Activated naive CD4-positive, alpha-beta T cell treated with anti-CD3 and anti-CD28 coated beads, Interleukin-2, amount 10 ng/mL, durations not matched to agents 7 days and 5 days (primary cell): Measurements from ENCODE around the gene KIF18B.

ENCODE experiments used
- CTCF ChIA-PET: fragments of 350-600 bp; sonication (Branson Sonifier 250); formaldehyde crosslinking; loops from one replicate; lab custom pipeline; 2021; ENCODE audit warnings: antibody characterized with exemption; lab: Charles Lee
- DNase-seq: peaks from one replicate; pipeline ENCODE4 v3.0.0-alpha.2; 2020
- H3K27ac Mint-ChIP-seq: one replicate; pipeline ENCODE4 v1.8.0; 2021; ENCODE audit warnings: mild to moderate bottlenecking, moderate library complexity, mixed read lengths
- H3K27me3 Mint-ChIP-seq: one replicate; pipeline ENCODE4 v1.8.0; 2021; ENCODE audit warnings: mild to moderate bottlenecking, mixed read lengths
- H3K36me3 Mint-ChIP-seq: one replicate; pipeline ENCODE4 v1.8.0; 2021; ENCODE audit warnings: mixed read lengths
- H3K4me1 Mint-ChIP-seq: one replicate; pipeline ENCODE4 v1.8.0; 2021; ENCODE audit warnings: mixed read lengths
- H3K4me3 Mint-ChIP-seq: one replicate; pipeline ENCODE4 v1.8.0; 2021; ENCODE audit warnings: mild to moderate bottlenecking, moderate library complexity, mixed read lengths
- H3K9me3 Mint-ChIP-seq: one replicate; pipeline ENCODE4 v1.8.0; 2021; ENCODE audit warnings: mixed read lengths

The KIF18B gene

DNA sequence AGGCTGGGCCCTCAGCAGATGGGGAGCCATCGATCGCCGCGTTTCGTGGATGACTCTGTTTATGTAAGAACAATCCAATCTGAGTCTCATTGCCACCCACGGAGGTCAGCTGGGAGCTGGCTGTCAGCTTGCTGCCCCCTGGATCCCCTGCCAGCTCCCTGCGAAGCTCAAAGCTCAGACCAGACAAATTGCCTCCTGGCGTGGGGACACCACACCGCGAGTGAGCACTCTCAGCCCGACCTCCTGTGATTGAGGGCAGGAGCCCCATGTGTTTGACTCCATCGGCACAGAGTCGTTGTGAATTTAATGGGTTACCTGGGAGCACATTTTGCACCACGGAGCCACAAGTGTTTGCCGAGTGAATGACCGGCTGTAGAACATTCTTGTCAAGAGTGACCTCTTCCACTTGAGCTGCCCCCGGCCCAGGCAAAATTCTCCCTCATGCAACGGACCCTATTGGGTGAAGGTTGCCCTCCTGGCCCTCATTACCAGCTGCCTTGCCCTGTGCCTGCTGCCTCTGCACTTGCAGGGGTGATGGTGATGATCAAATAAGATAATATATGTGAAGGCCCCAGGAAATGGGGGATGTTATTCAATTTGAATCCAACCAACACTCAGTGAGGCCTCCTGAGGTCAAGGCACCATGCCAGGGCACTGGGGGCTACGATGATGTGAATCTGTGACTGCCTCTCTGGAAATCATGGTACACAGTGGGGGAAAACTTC lies 24.7 kb downstream of the KIF18B start:
- peak; percentile 11 for DNase-seq
- no peak overlapping the region for H3K27ac Mint-ChIP-seq
- CTCF ChIA-PET: interaction anchor here (4.0 kb wide), 1 partner anchor 97 kb away, joined by 56 read pairs; no protein-coding TSS in a partner anchor
- H3K4me3 Mint-ChIP-seq: no peak overlapping the region
- no peaks in the 10 kb centered on the region for H3K9me3 Mint-ChIP-seq
- no peaks in the 10 kb centered on the region for H3K4me1 Mint-ChIP-seq
- peaks cover 49% of the 10 kb centered on the region for H3K27me3 Mint-ChIP-seq
- H3K36me3 Mint-ChIP-seq: peaks cover 19% of the 10 kb centered on the region

DNA sequence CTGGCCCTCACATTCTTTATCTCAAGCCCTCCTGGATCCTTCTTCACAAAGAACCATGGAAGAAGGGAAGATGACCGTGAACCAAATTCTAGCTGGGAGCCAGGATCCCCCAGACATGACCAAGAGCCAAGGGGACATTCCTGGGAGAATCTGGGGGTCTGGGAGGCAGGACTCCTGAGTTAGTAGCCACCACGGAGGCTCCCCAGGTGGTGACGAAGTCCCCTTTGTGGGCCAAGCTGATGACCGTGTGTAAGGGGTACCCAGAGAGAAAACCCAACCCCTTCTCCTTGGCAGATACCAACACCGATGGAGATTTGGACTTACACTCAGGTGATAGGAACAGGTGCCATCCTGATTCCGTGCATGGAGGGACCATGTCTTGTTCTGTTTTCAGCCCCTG lies 25.4 kb downstream of the KIF18B start:
- H3K36me3 Mint-ChIP-seq: peaks cover 13% of the 10 kb centered on the region
- no peak overlapping the region for H3K27ac Mint-ChIP-seq
- H3K9me3 Mint-ChIP-seq: no peaks in the 10 kb centered on the region
- no peak overlapping the region for H3K4me3 Mint-ChIP-seq
- CTCF ChIA-PET: interaction anchor here (1.0 to 4.0 kb wide), 3 partner anchors 13 to 178 kb away, joined by 3 to 56 read pairs (median 3); no protein-coding TSS in a partner anchor
- no peaks in the 10 kb centered on the region for H3K4me1 Mint-ChIP-seq
- H3K27me3 Mint-ChIP-seq: peaks cover 55% of the 10 kb centered on the region
- DNase-seq: peak; percentile 6

DNA sequence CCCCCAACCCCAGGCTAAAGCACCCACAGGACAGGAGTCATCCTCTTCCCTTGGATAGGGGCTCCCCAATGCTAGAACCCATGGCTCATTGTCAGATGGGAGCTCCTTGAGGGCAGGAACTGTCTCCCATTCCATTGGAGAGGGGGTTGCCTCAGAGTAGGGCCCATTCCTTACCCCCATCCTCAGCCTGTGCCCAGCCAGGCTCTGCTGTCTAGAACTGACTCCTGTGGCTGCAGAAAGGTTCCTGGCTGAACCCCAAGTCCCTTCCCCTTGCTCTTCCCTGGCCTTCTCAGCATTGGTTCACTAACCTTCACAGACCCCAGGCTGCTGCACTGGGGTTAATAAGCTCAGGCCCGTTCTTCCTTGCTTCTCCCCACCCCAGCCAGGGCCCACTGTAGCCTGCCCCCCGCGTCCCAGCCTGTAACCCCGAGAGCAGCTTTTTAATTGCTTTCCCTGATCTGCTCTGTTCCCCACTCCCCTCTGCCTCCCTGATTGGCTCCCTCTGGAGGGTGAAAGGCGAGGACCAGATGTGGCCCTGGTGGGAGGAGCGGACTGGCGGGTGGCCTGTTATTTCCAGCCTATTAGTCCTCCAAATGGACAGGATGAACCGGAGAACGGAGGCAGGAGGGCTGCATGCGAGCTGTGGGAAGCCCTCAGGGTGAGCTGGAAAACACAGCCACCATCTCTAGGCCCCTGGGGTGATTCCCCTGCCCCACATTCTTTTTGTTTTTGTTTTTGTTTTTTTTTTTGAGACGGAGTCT lies 26.3 kb downstream of the KIF18B start:
- H3K27me3 Mint-ChIP-seq: peaks cover 63% of the 10 kb centered on the region
- H3K9me3 Mint-ChIP-seq: no peaks in the 10 kb centered on the region
- H3K36me3 Mint-ChIP-seq: peaks cover 10% of the 10 kb centered on the region
- no peak overlapping the region for H3K27ac Mint-ChIP-seq
- no peaks in the 10 kb centered on the region for H3K4me1 Mint-ChIP-seq
- CTCF ChIA-PET: interaction anchor here (0.8 to 4.0 kb wide), 12 partner anchors 8 to 276 kb away, joined by 3 to 56 read pairs (median 4); partner anchors contain the start of gene PLCD3
- H3K4me3 Mint-ChIP-seq: no peak overlapping the region
- peak; percentile 8 for DNase-seq

- H3K36me3 Mint-ChIP-seq: peaks cover 4% of the 10 kb centered on the region
- CTCF ChIA-PET: interaction anchor here (0.7 to 4.0 kb wide), 21 partner anchors 9 to 277 kb away, joined by 3 to 56 read pairs (median 4); partner anchors contain the start of genes ACBD4 and PLCD3
- no peak overlapping the region for H3K27ac Mint-ChIP-seq
Measured at GRCh38 chr17:44920565-44920940, 27.0 kb downstream of the KIF18B start.

GRCh38 chr17:44919885-44920564 lies 27.5 kb downstream of the KIF18B start:
- Mint-ChIP-seq H3K27ac (no peak overlapping the region), H3K4me3 (no peak overlapping the region), H3K27me3 (peaks cover 74% of the 10 kb centered on the region), H3K9me3 (no peaks in the 10 kb centered on the region), H3K36me3 (peaks cover 4% of the 10 kb centered on the region), H3K4me1 (no peaks in the 10 kb centered on the region)
- CTCF ChIA-PET: interaction anchor here (0.7 to 4.0 kb wide), 20 partner anchors 9 to 216 kb away, joined by 3 to 56 read pairs (median 4); partner anchors contain the start of genes ACBD4 and PLCD3
- DNase-seq: peak; percentile 78

More at GRCh38 chr17:44920565-44920940, 27.0 kb downstream of the KIF18B start:
- Mint-ChIP-seq H3K4me1 (no peaks in the 10 kb centered on the region), H3K27me3 (peaks cover 69% of the 10 kb centered on the region), H3K4me3 (no peak overlapping the region), H3K9me3 (no peaks in the 10 kb centered on the region)
- DNase-seq: peak; percentile 19

GRCh38 chr17:44919411-44919810 lies 28.2 kb downstream of the KIF18B start:
- Mint-ChIP-seq H3K36me3 (no peaks in the 10 kb centered on the region), H3K27me3 (peaks cover 80% of the 10 kb centered on the region), H3K27ac (no peak overlapping the region), H3K9me3 (no peaks in the 10 kb centered on the region), H3K4me1 (no peaks in the 10 kb centered on the region), H3K4me3 (no peak overlapping the region)
- DNase-seq: peak; percentile 18
- CTCF ChIA-PET: interaction anchor here (0.9 to 4.0 kb wide), 13 partner anchors 10 to 216 kb away, joined by 3 to 56 read pairs (median 4); partner anchors contain the start of gene ACBD4

- peaks cover 92% of the 10 kb centered on the region for H3K27me3 Mint-ChIP-seq
Measured at GRCh38 chr17:44918006-44918405, 29.6 kb downstream of the KIF18B start.

DNA sequence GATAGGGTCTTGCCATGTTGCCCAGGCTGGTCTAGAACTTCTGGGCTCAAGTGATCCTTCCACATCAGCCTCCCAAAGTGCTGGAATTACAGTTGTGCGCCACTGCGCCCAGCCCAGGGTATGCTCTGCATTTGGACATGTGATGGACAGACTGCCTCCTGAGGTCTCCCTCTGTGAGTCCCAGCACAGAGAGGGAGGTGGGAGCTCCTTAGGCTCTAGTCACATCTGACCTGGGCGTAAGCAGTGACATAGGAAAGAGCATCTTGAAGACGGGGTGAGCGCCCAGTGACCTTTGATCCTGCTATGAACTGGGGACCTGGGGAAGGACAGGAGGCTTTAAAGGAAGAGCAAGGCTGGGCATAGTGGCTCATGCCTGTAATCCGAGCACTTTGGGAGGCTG lies 30.1 kb downstream of the KIF18B start:
- no peak overlapping the region for H3K4me3 Mint-ChIP-seq
- no peak for DNase-seq
- CTCF ChIA-PET: interaction anchor here (0.9 to 1.8 kb wide), 4 partner anchors 9 to 105 kb away, joined by 4 to 10 read pairs (median 5); no protein-coding TSS in a partner anchor
- H3K27ac Mint-ChIP-seq: no peak overlapping the region
- no peaks in the 10 kb centered on the region for H3K36me3 Mint-ChIP-seq
- H3K4me1 Mint-ChIP-seq: peaks cover 5% of the 10 kb centered on the region
- H3K9me3 Mint-ChIP-seq: no peaks in the 10 kb centered on the region
- H3K27me3 Mint-ChIP-seq: peaks cover 92% of the 10 kb centered on the region

More at GRCh38 chr17:44918006-44918405, 29.6 kb downstream of the KIF18B start:
- Mint-ChIP-seq H3K4me3 (no peak overlapping the region), H3K27ac (no peak overlapping the region), H3K4me1 (peaks cover 5% of the 10 kb centered on the region), H3K9me3 (no peaks in the 10 kb centered on the region), H3K36me3 (no peaks in the 10 kb centered on the region)
- CTCF ChIA-PET: interaction anchor here (0.9 to 1.8 kb wide), 4 partner anchors 9 to 104 kb away, joined by 4 to 10 read pairs (median 5); no protein-coding TSS in a partner anchor
- DNase-seq: peak; percentile 13

GRCh38 chr17:44916781-44917241 lies 30.8 kb downstream of the KIF18B start:
- CTCF ChIA-PET: interaction anchor here (1.8 kb wide), 1 partner anchor 105 kb away, joined by 5 read pairs; no protein-coding TSS in a partner anchor
- Mint-ChIP-seq H3K36me3 (no peaks in the 10 kb centered on the region), H3K4me1 (peaks cover 5% of the 10 kb centered on the region), H3K27ac (no peak overlapping the region), H3K27me3 (peaks cover 92% of the 10 kb centered on the region), H3K4me3 (no peak overlapping the region), H3K9me3 (no peaks in the 10 kb centered on the region)
- no peak for DNase-seq

DNA sequence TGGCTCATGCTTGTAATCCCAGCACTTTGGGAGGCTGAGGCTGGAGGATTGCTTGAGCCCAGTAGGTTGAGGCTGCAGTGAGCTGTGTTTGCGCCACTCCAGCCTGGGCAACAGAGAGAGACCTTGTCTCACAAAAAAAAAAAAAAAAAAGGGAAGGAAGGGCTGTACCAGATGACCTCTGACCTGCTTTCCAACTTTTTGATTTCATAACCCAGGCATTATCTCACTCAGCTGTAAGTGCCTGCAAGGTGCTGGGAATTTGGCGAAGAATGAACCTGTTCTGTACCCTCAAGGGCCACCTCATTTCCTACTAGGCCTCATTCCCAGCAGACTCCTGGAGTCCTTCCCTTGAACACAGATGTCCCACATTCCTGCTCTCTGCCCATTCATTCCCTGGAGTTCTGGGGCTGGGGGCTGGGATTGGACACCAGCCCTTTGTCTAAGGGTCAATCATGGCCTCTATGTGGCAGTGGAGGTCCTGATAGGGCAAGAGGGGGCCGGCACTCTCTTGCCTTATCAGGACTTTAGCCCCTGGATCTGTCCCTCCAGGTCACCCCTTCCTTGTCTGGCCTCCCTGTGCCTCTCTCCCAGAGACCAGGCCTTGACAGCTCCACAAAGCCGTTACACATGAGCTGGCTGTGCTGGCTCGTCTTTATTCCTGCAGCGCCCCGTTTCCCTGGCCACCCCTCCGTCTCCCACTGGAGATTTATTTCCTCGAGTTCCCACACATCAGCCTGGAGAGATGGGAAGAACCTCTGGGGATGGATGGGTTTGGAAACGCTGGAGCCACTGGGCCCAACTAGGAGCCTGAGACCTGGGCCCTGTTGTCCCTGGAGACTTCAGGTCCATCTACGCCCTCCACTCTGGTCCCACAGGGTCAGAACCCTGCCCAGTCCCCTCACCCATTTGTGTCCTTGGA lies 31.5 kb downstream of the KIF18B start:
- no peaks in the 10 kb centered on the region for H3K36me3 Mint-ChIP-seq
- CTCF ChIA-PET: no interaction called here
- H3K4me3 Mint-ChIP-seq: no peak overlapping the region
- H3K27me3 Mint-ChIP-seq: peaks cover 92% of the 10 kb centered on the region
- peaks cover 5% of the 10 kb centered on the region for H3K4me1 Mint-ChIP-seq
- H3K27ac Mint-ChIP-seq: no peak overlapping the region
- no peaks in the 10 kb centered on the region for H3K9me3 Mint-ChIP-seq
- DNase-seq: no peak

GRCh38 chr17:44915321-44915726 lies 32.2 kb downstream of the KIF18B start, which contains the start of gene GFAP:
TSS of gene GFAP (minus strand) at chr17:44915500. CDS start at chr17:44915486, 14 bp downstream.
- Mint-ChIP-seq H3K4me1 (peaks cover 5% of the 10 kb centered on the region), H3K27ac (no peak within 1 kb of the TSS), H3K36me3 (no peaks in the 10 kb centered on the region), H3K27me3 (peaks cover 92% of the 10 kb centered on the region), H3K9me3 (no peaks in the 10 kb centered on the region), H3K4me3 (no peak within 1 kb of the TSS)
- no peak for DNase-seq
- CTCF ChIA-PET: no interaction called here

- no peak for DNase-seq
- Mint-ChIP-seq H3K27ac (no peak overlapping the region), H3K36me3 (no peaks in the 10 kb centered on the region), H3K4me1 (peaks cover 5% of the 10 kb centered on the region), H3K9me3 (no peaks in the 10 kb centered on the region), H3K27me3 (peaks cover 92% of the 10 kb centered on the region), H3K4me3 (no peak overlapping the region)
- CTCF ChIA-PET: no interaction called here
Measured at GRCh38 chr17:44914698-44915271, 32.8 kb downstream of the KIF18B start.
